Smooth muscle cell of the brain vasculature (primary cell): ENCODE data around the gene SSTR1.
"Not testable (repeated sequence)": the region's sequence is repeated elsewhere in the genome, so short reads cannot be mapped to it uniquely, and the experiment has no call there.

Experiments
- DNase-seq: peaks from one replicate; pipeline ENCODE4 v3.0.0-alpha.2; 2012; ENCODE audit warnings: low read depth, low spot score

Gene SSTR1, protein sequence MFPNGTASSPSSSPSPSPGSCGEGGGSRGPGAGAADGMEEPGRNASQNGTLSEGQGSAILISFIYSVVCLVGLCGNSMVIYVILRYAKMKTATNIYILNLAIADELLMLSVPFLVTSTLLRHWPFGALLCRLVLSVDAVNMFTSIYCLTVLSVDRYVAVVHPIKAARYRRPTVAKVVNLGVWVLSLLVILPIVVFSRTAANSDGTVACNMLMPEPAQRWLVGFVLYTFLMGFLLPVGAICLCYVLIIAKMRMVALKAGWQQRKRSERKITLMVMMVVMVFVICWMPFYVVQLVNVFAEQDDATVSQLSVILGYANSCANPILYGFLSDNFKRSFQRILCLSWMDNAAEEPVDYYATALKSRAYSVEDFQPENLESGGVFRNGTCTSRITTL

DNA sequence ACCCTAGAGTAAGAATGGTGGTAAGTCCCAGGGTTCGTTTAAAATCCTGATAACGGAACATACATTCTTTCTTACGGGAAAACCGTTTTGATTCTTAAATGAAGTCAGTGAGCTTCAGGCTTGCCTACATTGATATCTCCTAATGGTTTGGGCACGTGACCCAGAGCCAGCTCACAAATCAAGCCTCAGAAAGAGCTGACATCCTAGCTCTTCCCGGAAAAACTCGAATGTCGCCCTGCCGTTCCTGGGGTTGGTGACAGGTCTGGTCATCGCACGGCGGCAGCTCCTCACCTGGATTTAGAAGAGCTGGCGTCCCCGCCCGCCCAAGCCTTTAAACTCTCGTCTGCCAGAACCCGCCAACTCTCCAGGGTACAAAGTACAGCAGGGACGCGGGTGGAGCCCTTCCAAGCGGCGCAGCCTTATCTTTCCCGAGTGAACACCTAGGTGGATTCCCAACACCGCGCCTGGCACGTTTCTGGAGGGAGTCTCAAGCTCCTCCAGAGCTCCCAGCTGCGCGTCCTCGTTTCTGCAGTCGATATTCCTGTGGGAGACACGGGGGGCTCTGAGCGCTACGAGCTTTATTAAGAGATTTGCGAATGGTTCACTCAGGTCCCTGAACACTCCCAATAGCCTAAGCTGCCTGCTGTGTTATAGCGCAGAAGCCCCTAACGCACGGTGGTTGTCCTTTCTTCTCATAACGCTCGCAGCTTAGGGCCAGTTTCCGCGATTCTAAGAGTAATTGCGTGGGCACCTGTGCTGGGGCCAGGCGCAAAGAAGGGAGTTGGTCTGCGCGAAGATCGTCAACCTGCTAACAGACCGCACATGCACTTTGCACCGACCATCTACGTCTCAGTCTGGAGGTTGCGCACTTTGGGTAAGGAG is at the start of gene SSTR1:
Gene SSTR1 (plus strand): TSS at position 169 of the 882 bp plus-strand sequence. CDS start 1,486 bp downstream, outside the sequence.
- DNase-seq: no peak

DNA sequence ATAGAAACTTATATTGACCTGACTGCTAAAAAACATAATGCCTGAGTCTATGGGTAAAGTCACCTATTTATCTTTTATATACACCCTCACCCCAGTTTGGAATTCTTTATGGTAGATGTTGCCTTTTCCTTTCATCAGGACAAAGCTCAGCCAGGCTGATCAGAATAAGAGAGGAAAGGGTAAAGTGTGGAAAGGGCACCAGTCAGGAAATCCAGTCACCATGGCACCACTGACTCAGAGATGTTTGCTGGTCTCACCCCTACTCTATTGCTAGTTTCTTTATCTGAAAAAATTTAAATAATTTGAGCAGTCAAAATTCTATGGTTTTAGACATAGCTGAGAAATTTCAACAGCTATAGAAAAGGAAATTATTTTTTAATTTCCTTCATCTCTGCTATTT is 49.2 kb upstream of the SSTR1 start:
- no peak for DNase-seq

DNA sequence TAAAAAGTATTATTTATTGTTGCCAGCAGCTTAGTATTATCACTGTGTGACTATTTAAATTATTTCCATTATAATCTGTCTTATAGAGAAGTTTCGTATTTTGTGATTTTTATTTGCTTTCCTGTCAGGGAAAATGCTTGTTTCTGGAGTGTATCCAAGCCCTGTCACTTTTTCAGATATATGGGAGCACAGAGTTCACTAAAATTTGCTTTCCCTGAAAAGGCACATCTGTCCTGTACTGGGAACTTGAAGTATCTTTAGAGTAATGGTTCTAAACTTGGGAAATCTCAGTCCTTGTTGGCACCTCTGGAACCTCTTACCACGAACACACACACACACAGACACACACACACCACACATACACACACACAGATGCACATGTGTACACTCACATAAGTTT is 39.3 kb upstream of the SSTR1 start:
- DNase-seq: no peak

DNA sequence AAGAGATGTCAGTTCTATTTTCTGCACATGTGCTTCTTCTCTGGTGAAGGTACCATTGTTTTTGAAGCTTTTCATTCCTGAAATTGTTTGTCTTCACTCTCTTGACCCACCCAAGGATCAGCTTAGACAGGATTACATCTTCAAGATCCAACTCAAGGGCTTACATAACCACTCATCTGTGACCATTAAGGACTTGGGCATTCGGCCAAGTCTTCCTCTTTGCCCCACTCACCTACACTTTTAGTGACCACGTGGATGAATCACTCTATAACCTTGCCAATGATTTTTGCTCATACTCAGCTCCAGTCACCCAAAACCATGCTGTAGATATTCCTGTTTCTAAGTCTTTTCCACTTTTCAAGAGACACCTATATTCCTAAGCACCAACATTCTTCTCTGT is 36.5 kb upstream of the SSTR1 start:
- DNase-seq: no peak

DNA sequence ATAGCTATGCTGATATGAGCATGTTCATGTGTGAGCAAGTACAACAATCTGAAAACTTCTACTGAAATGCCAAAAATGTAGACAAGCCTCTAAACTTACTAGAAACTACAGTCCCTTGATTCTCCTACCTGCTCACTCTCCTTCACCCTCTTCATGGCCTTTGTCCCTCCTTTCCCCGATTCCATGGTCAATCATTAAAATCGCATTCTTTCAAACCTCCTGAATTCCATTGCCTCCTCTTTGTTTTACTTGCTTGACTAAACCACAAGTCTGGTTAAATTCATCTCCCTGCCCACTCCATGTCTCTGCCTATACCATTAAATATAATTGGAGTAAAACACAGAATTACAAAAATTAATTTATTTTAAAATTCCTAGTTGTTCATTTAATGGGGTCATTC is 33.0 kb upstream of the SSTR1 start:
- DNase-seq: no peak

DNA sequence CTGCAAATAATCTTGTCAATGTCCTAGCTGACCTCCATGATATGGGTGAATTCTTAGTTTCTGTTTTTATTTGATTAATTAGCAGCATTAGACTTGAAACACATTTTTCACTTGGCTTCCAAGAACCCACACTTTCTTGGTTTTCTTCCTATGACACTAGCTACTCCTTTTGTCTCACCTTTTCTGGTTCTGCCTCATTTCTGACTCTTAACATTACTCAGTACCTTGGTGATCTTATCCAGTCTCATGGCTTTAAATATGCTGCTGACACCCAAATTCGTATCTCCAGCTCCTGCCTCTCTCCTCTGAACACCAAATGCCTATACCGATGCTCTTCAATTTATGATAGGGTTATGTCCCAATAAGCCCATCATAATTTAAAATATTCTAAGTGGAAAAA is 32.0 kb upstream of the SSTR1 start:
- no peak for DNase-seq

DNA sequence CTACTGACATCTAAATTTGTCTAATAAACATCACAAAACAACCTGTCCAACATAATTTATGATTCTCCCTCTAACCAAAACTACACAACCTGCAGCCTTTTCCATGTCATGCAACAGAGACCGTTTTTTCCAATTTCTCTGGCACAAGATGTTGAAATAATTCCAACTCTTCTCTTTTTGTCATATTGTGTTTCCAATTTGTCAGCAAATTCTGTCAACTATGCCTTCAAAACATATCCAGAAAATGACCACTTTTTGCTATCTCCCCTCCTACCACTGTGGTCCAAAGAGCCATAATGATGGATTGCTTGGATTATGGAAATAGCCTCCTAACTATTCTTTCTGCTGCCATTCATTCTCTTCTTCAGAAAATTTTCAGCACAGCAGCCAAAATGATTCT is 31.3 kb upstream of the SSTR1 start:
- no peak for DNase-seq

DNA sequence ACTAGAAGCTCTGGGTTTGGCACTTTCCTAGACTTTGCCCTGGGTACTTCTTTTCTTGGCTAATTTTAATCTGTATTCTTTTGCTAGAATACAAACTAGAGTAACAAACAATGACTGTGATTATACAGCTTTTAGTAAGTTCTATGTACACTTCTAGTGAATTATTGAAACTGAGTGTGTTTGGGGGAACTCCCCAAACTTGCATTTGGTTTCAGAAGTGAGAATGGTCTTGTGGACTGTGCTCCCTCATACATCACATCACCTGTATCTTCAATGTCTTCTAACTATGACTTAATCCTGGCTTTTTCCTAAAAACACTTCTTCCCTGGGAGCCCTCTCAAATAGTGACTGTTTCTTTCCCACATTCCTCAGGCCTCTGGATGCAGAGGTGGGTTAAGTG is 23.6 kb upstream of the SSTR1 start:
- DNase-seq: no peak

DNA sequence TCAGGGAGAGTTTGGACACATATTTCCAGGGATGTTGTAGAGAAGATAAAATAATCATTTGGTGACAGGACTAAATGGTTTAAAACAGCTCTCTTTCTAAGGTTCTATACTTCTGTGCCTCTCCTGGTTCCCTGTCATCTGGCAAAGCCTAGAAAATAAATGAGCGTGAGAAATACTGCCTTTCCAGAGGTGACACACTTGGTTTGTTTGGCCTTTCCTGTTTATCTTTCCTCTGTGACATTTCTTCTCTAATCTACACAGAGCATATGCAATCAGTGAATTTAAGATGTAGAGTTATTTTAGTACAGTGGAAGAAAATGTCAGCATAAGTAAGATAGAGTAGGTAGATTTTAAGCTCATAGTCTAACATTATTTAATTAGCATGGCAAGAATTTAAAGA is 22.0 kb upstream of the SSTR1 start:
- no peak for DNase-seq

DNA sequence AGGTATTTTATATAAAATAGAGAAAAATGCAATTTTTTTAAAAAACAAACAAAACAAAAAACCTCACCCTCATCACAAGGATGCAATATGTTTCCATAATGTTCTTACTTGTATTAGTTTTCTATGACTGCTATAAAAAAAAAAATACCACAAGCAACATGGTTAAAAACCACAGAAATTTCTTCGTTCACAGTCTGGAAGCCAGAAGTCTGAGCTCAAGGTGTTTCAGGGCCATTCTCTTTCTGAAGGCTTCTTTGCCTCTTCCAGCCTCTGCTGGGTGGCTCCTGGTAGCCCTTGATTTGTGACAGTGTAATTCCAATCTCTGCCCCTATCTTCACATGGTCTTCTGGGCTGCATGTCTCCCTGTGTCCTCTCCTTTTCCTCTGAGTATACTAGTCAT is 21.5 kb upstream of the SSTR1 start:
- DNase-seq: no peak

DNA sequence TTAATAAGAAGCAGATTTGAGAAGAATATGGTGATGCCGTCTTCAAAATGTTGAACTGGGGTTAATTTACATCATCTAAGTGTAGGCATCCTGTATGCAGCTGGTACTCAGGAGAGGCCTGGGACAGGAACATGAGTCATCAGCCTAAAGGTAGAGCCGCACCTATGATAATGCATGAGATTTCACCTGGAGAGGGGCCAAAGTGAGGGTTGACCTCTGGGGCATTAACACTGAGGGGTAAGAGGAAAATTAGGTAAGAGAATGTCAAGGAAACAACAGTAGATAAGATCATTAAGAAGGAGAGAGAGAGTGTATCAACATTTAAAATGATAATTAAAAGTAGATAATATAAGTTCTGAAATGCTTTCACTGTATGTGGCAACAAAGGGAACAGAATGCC is 20.2 kb upstream of the SSTR1 start:
- DNase-seq: no peak

DNA sequence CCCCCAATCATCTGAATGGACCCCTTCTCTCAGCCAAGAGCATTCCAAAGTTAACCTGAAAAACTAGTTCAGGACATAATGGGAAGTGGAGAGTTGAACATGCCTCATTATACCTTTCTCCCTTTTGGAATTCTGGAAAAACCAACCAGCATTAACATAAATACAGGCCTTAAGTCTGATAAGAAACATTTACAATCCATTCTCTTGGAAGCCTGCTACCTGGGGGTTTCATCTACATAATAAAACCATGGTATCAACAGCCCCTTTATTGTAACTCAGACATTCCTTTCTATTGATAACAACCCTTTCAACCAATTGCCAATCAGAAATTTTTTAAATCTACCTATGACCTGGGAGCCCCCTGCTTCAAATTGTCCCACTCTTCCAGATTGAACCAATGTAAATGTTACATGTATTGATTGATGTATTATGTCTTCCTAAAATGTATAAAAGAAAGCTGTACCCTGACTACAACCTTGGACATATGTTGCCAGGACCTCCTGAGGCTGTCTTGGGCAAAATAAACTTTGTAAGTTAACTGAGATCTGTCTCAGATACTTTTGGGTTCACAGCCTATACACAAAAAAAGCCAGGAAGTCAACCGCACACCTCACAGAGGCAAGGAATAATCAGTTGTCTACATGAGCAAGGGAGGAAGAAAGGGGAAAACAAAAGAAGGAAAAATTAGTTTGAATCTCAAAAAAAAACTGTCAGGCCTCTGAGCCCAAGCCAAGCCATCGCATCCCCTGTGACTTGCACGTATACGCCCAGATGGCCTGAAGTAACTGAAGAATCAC is 17.6 kb upstream of the SSTR1 start:
- no peak for DNase-seq

DNA sequence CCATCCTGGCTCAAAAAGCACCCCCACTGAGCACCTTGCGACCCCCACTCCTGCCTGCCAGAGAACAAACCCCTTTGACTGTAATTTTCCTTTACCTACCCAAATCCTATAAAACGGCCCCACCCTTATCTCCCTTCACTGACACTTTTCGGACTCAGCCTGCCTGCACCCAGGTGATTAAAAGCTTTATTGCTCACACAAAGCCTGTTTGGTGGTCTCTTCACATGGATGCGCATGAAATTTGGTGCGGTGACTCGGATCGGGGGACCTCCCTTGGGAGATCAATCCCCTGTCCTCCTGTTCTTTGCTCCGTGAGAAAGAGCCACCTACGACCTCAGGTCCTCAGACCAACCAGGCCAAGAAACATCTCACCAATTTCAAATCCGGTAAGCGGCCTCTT is 16.9 kb upstream of the SSTR1 start:
- not testable (repeated sequence) for DNase-seq

DNA sequence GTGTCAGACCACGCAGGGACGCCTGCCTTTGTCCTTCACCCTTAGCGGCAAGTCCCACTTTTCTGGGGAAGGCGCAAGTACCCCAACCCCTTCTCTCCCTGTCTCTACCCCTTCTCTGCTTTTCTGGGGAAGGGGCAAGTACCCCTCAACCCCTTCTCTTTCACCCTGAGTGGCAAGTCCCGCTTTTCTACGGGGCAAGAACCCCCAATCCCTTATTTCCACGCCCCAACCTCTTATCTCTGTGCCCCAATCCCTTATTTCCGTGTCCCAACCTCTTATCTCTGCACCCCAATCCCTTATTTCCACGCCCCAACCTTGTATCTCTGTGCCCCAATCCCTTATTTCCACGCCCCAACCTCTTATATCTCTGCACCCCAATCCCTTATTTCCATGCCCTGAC is 16.2 kb upstream of the SSTR1 start:
- not testable (repeated sequence) for DNase-seq

DNA sequence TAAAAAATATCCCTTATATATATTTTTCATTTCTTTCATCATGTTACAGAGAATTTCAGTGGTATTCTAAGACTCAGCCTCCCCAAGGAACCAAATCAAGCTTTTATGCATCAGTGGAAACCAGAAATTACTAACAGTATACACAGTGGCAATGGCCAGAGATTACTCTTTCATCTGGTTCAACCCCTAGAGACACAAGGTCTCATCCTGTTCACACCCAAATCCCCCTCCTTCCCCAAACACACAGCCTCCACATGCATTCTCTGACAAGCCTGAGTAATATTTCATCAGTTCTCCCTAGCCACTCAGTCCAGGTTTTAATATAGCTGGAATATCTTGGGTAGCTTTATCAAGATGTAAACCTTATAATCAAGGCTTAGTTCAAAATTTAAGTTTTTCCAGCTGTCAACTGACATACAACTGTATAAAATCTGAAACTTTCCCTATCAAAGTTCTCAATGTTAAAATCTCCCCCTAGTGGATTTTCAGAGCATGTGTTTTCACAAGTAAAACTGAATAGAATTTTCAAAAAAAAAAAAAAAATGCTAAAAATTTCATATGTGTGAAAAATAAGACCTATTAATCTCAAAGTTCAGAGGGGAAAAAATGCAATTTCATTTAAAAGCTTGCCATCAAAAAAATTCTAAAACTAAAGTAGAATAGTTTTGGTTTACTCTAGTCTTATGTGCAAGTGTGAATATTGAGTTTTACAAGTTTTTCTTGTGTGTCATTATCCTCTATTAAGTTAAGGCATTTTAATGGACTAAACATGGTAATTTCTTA is 10.5 kb upstream of the SSTR1 start:
- DNase-seq: no peak

DNA sequence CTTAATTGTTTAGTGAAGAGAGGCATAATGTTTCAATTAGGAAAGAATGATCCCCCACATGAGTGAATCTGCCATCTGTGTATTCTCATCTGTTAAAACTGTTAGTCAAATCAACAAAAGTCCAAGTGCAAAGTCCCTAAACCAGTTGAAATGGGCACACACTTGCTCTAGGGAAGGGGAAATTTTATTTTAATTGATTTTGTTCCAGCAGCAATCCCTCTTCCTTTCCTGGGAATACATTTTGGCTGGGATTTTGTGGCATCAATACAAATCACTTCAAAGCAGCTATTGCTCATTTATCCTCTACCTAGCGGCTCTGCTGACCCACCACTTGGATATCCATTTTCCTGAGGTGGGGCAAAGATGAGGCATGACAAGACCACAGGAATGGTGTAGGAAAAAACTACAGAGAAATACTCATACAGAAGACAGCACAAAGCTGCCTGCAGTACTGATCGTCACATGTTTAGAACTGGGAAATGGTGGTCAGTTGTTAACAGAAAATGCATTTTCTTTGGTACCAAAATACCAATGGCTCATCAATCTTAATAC is 9.8 kb upstream of the SSTR1 start:
- DNase-seq: no peak

DNA sequence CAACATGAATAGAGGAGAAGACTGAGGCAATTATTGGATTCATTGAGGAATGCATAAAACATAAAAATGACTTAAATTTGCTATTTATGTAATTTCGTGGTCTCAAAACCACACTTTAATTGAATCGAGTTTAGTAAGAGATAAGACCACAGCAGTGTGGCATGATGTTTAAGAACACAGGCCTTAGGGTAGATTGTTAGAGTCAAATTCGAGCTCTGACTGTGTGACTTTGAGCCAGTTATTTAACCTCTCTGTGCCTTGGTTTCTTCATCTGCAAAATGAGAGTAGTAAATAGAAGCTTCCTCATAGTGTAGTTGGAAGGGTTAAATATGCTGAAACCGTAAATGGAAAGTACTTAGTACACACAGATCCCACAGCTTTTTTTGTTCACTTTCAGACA is 9.3 kb upstream of the SSTR1 start:
- DNase-seq: no peak

DNA sequence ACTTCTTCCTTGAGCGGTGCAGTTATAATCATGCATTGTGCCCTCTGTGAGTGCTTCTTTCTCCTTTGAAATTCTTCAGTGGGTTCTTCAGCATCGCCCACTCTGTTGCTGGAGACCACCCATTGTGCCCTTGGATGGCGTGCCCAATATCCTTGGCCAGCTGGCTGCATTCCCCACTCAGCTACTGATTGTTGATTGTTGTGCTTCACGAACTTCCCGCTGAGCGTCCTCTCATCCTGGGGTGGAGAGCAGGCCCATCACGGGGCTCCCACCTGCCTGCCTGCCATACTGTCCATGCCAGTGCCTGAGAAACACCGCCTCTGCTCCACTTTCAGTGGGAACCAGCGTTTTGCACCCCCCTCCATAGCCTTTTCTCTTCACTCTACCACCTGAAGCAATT is 8.6 kb upstream of the SSTR1 start:
- DNase-seq: no peak

DNA sequence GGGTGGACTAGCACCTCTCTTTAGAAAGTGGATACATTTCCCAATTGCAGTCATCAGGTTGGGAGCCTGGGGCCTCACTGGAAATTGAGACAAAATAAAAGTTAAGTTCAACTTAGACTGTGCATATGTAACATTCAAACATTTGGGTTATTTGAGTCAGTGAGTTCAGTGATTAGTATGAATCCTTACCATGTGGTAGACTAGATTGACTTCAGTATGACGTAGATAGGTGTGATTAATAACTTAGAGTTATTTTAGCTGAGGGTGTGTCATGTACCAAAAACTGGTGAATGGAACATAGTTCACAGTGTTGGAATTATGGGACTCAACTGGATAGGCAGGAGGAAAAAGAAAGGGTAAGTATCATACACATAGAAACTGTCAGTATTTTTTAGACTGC is 8.0 kb upstream of the SSTR1 start:
- DNase-seq: no peak

DNA sequence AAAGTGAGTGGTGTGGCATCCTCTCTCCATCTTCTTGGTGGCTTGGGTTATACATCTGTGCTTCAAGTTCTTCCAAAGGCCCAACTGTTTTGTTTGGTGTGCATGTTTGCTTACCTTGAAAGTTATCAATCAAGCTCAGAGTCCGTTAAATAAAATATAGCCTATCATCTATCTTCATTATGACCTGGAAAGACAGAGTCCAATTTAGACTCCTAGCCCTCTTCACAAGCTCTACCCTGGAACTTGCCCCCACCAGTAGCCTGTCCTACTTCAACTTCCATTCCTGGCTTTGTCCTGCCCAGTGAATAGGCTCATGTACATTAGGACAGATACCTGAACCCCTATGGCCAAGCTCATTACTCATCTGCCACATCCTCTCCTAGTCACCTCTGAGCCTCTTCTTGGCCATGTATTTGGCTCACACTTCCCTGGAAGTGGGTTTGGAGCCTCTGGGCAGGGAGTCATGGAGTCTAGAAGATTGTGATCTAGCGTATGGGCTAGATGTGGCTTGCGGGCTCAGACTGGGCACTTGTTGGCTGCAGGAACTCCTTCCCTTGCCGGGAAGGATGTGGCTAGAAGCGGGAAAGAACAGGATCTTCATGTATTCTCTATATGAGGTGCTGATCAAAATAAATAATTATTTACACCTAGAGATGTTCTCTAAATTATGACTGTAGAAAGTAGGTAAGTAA is 6.4 kb upstream of the SSTR1 start:
- DNase-seq: no peak
